GOT3 (cell line): ENCODE measurements around the gene TLR9.
"Not testable (repeated sequence)": the region's sequence is repeated elsewhere in the genome, so short reads cannot be mapped to it uniquely, and the experiment has no call there.

Experiments
- DNase-seq: peaks from one replicate; lab custom pipeline; 2025; ENCODE audit warnings: mixed read lengths; lab: John Stamatoyannopoulos, UW

The TLR9 gene

DNA sequence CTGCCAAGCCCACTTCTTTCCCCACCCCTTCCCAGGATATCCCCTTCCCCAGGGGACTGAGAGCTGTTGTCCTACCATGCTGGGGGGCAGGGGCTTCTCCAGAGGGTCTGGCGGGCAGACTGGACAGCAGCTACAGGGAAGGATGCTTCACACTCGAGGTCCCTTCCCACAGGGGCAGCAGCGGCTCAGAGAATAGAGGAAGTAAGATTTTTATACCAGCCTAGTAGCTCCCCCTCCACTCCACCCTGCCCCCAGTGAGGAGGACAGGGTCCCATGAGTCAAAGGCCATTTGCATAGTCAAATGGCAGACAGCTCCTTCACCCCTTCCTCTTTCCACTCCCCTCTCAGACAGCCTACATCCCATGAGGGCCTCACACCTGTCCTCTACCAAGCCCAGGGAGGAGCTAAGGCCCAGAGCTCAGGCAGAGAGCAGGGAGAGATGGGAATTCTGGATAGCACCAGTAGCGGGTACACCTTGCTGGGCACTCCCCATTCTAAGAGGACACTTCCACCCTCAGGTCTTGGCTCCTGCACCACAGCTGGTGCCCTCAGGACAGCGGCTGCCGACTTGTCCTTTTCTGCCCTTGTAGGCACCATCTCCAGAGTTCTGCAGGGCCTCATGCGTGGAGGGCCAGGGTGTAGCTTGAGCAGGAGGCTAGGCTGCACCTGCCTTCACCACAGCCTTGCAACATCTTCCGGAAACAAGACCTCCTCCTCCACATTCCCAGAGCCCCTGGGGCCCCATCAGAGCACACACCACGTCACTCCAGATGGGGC, at the start of gene TLR9:
TLR9 (minus strand) TSS at position 194 of the 777 bp plus-strand sequence; CDS start at position 78, 116 bp downstream.
- no peak for DNase-seq

- DNase-seq: not testable (repeated sequence)
Measured at GRCh38 chr3:52274781-52275180, 49.3 kb upstream of the TLR9 start.

DNA sequence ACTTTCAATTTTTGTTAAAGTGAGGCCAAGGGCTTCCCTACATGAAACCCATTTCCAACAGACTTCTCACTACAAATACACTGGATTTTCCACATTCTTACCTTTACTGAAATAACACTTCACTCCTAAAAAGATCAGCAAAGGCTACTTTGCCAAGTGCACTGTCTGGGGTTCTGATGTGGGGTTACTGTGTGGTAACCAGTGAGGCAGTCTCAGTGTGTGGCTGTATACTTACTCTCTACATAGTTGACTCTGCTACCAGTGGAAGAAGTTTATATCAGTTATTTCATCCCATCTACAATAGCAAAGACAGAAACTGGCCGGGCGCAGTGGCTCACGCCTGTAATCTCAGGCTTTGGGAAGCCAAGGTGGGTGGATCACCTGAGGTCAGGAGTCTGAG, 47.4 kb upstream of the TLR9 start:
- no peak for DNase-seq

DNA sequence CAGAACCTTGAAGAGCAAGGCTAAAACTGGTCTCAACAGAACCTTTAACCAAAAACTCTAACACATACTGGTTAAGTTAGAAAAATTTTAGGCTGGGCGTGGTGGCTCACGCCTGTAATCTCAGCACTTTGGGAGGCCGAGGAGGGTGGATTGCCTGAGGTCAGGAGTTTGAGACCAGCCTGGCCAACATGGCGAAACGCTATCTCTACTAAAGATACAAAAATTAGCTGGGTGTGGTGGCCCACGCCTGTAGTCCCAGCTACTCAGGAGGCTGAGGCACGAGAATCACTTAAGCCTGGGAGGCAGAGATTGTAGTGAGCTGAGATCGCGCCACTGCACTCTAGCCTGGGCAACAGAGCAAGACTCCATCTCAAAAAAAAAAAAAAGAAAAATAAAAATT, 46.7 kb upstream of the TLR9 start:
- not testable (repeated sequence) for DNase-seq

- DNase-seq: no peak
Measured at GRCh38 chr3:52270252-52270754, 44.9 kb upstream of the TLR9 start.

DNA sequence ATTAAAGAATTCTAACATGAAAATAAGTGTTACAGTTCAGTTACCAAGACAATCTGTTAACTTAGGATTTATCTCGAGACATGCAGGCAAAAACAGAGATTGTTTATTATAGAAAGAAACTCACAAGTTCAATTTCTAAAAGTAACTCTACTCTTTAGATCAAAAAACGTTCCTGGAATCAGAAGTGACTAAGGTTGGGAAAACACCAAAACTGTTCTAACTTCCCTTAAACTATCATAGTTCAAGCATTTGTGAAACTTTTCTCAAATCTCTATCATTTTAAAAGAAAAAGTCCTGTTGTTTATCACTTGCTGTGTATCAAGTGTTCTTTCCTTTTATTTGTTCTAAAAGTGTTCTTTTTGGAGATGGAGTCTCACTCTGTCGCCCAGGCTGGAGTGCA, 44.3 kb upstream of the TLR9 start:
- DNase-seq: no peak

DNA sequence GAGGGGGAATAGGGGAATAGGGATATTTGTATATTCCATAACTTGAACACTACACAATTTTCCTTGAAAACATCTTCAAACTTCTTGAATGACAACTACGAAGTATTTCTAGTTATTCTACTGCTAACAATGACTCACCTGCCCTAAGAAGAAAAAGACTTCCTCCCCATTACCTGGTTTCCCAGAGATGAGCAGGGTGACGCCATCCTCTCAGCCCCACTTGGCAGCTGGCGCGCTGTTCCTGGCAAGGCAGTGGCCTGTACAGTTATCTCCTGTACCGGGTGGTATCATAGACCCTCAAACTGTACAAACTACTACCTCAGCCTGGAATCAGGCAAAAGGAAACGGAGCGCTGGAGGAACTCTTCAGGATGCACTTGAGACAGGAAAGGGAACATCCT, 42.6 kb upstream of the TLR9 start:
- DNase-seq: no peak

GRCh38 chr3:52265387-52265786, 39.9 kb upstream of the TLR9 start:
- no peak for DNase-seq

DNA sequence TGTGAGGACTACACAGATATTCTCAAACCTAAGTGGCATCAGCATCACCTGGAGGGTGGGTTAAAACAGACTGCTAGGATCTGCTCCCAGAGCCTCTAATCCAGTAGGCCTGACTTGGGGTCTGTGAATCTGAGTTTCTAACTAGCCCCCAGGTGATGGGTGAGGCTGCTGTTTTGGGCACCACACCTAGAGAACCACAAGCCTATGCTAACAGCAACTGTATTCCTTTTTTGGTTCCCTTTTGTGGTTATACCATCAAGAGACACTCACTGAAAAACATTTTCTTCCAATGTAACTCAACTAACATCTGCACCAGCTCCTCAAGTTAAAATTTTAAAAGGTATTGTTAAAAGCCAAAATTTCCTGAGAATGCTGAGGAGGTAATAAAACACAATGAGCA, 37.0 kb upstream of the TLR9 start:
- DNase-seq: no peak

GRCh38 chr3:52259448-52259847, 34.0 kb upstream of the TLR9 start:
- DNase-seq: no peak

GRCh38 chr3:52259035-52259434, 33.6 kb upstream of the TLR9 start:
- DNase-seq: no peak

- DNase-seq: no peak
Measured at GRCh38 chr3:52257911-52258310, 32.5 kb upstream of the TLR9 start.

GRCh38 chr3:52256622-52257021, 31.2 kb upstream of the TLR9 start:
- no peak for DNase-seq

GRCh38 chr3:52256159-52256558, 30.7 kb upstream of the TLR9 start:
- no peak for DNase-seq

DNA sequence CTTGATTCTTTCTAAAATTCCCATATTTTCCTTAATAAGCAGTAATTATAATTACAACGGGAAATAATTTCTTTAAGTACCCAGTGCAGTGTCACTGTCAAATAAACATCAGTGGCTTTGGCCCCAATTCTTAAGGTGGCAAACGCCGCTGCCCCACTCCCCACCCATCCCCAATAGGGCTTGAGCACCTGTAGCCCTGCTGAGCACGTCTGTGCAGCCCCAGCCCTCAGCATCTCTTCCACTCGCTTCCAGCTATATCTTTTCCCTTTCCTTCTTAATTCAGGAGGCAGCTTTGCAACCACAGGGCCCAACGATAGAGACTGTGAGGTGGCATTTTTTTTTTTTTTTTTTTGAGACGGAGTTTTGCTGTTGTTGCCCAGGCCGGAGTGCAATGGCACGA, 29.2 kb upstream of the TLR9 start:
- DNase-seq: no peak

DNA sequence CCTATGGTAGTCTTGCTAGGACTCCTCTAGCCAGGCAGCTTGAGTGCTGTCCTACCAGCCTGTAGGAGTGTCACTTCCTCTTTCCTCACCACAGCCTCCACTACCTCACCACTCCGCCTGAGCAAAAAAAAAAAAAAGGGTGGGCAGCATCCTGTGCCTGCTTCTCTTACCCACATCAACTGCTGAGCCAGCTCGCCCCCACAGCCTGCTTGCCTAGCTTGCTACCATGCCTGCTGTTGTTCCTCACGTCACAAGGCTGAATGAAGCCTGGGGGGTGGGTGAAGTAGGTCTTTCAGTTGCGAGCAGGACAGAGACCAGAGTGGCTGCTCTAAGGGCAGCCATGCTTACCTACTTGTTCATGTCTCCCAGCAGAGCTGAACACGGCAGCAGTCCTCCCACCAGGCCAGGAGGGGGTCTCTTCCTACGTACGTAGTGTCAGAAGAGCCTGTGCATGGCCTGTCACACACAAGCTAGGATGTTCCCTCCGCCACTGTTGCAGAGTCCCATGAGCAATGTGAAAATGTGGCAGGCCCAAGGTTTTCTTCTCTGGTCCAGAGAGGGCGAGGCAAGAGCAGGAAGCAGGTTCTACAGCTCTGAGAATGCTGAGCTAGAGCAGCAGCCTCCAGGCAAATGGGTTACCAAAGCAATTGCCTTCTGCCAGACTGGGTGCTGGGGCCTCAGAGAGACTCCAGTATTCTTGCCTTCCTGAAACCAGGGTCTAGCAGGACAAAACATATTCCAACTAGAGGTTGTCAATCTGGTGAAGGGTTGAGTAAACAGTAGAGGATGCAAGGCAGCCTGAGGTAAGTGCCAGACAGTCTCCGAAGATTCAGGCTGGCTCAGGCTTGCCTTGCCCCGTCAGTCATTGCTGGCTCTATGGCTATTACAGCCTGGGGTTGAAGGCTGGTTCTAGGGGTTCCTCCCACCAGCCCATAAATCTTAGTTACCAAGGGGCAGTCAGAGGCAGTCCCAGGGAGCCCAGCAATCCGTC, 28.2 kb upstream of the TLR9 start:
- no peak for DNase-seq

DNA sequence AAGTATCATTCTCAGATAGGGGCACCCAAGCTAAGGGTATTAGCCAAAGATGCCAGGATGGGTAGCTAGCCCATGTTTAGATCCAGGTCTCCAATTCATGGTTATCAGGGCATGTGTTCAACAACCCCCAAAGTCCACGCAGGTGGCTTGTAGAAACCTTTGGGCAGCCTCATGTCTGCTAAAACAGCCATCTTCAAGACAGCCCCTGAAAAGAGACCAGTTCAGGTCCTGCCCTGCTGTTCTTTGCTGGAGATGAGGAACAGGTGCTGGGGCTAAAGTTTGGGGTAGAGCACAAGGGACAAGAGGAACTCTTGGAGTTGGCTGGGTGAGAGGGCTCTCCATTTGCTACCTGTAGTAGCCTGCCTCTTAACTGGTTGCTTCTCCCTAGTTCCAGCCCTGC, 24.7 kb upstream of the TLR9 start:
- no peak for DNase-seq

- no peak for DNase-seq
Measured at GRCh38 chr3:52249683-52250082, 24.2 kb upstream of the TLR9 start.

GRCh38 chr3:52248816-52249547, 23.5 kb upstream of the TLR9 start:
- no peak for DNase-seq

DNA sequence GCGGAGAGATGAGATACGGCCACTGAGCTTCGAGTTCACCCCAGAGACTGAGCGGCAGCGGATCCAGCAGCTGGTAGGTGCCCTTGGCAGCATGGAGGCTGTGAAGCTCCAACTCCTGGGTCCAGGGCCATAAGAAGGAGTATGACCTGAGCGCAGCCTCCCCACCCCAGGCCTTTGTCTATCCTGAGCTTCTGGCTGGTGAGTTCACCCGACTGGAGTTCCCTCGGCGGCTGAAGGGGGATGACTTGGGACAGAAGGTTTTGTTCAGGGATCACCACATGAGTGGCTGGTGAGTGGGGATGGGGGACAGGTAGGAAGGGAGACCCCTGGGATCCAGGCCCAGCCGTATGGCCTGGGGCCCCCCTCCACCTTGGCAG, 22.7 kb upstream of the TLR9 start:
- no peak for DNase-seq

GRCh38 chr3:52247409-52248164, 22.1 kb upstream of the TLR9 start:
- DNase-seq: no peak
